Bronchial epithelial cell (primary cell): ENCODE data around the gene IL15RA. TPM values are rescaled to one million over a fixed set of nuclear protein-coding genes. Genes with fewer than 3 reads are reported as not detected.
A peak's percentile ranks its signal among the peaks of the same experiment; 100 is the strongest.

Experiments used
- DNase-seq: peaks from one replicate; pipeline ENCODE4 v3.0.0-alpha.2; 2010; ENCODE audit warnings: low read depth
- FAIRE-seq: peaks from 2 replicates; lab custom pipeline; 2011; peaks lifted over from hg19 to GRCh38; lab: Jason Lieb, UNC
- H3K27me3 ChIP-seq: 2 replicates; pipeline ENCODE4 v1.5.1; 2011; ENCODE audit warnings: low read length; ENCODE audit not compliant: control insufficient read depth, insufficient read depth
- H3K36me3 ChIP-seq: 2 replicates; pipeline ENCODE4 v1.5.1; 2011; ENCODE audit warnings: low read length; ENCODE audit not compliant: control insufficient read depth, insufficient read depth
- H3K4me3 ChIP-seq: 2 replicates; pipeline ENCODE4 v1.5.1; 2011; ENCODE audit warnings: mild to moderate bottlenecking, low read depth, low read length, control low read depth
- total RNA-seq: library from RNA; depleted of rRNA; stranded (reverse); fragments of >200 nt; gene quantifications from 2 replicates; pipeline ENCODE4 v1.2.1, GENCODE V29; 2014
- TF ChIP-seq, protein P1 (sequence below): IDR thresholded peaks from 2 replicates; pipeline ENCODE4 v1.5.1; 2011; ENCODE audit warnings: mild to moderate bottlenecking, moderate library complexity, low read length, control low read depth, inconsistent platforms; ENCODE audit not compliant: insufficient read depth, severe bottlenecking

IL15RA gene
- total RNA-seq, 1 donor from 2014 or later: 0.79 TPM

DNA sequence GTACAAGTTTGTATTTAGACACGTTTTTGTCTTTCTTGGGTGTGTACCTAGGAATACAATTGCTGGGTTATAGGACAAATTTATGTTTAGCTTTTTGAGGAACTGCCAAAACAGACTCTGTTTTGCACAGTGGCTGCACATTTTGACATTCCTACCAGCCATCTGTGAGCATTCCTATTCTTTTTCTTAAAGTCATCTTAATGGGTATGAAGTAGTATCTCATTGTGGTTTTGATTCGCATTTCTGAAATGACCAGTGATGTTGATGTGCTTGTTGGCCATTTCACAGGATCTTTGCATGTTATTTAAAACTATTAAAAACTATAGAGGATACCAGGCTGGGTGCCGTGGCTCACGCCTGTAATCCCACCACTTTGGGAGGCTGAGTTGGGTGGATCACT lies 32.6 kb upstream of the IL15RA start:
- FAIRE-seq: no peak

DNA sequence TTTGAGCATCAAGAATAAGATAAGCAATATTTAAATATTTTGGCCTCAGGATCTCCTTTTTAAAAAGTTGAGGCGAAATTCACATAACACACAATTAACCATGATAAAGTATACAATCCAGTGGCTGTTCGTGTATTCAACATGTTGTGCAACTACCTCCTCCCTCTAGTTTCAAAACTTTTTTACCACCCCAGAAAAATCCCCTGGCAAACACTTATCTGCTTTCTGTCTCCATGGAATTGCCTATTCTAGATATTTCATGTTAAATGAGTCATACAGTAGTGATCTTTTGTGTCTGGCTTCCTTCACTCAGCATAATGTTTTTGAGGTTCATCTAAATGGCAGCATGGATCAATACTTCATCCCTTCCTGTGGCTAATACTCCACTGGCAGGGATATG lies 31.8 kb upstream of the IL15RA start:
- peak; percentile 33 for DNase-seq
- no peak for FAIRE-seq
- TF ChIP-seq, protein P1, sequence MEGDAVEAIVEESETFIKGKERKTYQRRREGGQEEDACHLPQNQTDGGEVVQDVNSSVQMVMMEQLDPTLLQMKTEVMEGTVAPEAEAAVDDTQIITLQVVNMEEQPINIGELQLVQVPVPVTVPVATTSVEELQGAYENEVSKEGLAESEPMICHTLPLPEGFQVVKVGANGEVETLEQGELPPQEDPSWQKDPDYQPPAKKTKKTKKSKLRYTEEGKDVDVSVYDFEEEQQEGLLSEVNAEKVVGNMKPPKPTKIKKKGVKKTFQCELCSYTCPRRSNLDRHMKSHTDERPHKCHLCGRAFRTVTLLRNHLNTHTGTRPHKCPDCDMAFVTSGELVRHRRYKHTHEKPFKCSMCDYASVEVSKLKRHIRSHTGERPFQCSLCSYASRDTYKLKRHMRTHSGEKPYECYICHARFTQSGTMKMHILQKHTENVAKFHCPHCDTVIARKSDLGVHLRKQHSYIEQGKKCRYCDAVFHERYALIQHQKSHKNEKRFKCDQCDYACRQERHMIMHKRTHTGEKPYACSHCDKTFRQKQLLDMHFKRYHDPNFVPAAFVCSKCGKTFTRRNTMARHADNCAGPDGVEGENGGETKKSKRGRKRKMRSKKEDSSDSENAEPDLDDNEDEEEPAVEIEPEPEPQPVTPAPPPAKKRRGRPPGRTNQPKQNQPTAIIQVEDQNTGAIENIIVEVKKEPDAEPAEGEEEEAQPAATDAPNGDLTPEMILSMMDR: no peak
- Histone ChIP-seq H3K36me3 (no peaks in the 10 kb centered on the region), H3K4me3 (no peak overlapping the region), H3K27me3 (no peaks in the 10 kb centered on the region)

More for the DNA sequence above, 32.6 kb upstream of the IL15RA start:
- H3K27me3 ChIP-seq: no peaks in the 10 kb centered on the region
- no peak overlapping the region for H3K4me3 ChIP-seq
- DNase-seq: no peak
- H3K36me3 ChIP-seq: no peaks in the 10 kb centered on the region
- TF ChIP-seq, protein P1: no peak

DNA sequence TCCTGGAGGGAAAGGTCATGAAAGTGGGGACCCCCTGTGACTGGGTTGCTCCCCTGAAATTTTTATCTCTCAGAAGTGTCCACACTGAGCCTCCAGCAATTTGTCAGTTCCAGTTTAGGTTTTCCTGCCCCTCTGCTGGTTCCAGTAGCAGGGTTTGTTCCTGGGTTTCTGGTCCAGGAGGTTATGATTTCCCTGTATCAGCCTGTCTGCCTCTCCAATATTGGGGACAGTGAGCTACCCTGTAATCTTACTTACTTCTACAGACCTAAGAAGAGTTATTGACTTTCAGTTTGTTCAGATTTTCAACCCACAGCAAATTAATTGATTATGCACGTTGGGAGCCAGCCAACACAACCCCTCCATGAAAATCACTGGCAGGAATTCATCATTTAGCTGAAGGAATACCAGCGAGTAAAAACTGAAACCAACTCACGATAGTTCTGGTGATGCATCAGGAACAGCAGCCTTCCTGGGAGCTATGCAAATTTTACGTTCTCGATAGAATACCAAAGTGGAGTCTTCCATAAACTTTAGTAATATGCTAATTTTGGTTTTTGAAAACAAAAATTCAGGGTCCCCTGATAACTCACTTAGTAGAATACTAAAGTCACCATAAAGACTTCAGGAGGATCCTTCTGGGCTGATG lies 31.3 kb upstream of the IL15RA start:
- FAIRE-seq: peak; percentile 32
- Histone ChIP-seq H3K4me3 (no peak overlapping the region), H3K27me3 (no peaks in the 10 kb centered on the region), H3K36me3 (no peaks in the 10 kb centered on the region)
- DNase-seq: no peak
- TF ChIP-seq, protein P1: no peak

DNA sequence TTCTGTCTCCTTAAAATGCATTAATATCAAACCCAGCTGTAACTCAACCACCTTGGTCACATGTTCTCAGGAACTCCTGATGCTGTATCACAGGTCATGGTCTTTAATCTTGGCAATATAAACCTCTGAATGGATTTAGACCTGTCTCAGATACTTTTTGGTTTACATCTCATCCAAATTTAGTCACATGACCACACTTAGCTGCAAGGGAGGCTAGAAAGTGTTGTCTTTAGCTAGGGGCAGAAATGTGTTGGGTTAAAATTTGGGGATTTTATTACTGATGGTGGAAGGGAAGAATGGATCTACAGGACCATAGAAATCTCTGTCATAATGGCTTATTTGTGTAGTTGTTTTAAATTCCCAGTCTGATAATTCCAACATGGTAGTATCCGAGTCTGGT lies 29.6 kb upstream of the IL15RA start:
- TF ChIP-seq, protein P1: no peak
- DNase-seq: no peak
- no peaks in the 10 kb centered on the region for H3K36me3 ChIP-seq
- FAIRE-seq: no peak
- H3K27me3 ChIP-seq: no peaks in the 10 kb centered on the region
- H3K4me3 ChIP-seq: no peak overlapping the region

DNA sequence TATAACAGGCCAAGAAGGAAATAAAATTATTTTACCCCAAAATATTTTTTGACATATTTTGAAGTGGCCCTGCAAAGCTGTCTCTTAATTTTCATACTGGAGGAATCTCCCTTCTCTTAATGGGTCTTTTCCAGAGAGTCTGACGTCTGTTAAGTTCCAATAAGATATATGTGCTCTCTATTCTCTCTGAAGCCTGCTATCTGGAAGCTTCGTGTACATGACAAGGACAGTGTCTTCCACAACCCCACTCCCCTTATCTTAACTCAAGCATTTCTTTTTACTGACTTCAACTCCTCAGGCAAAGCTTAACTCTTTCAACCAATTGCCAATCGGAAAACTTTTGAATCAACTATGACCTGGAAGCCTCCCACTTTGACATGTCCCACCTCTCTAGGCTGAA lies 29.2 kb upstream of the IL15RA start:
- Histone ChIP-seq H3K4me3 (no peak overlapping the region), H3K36me3 (no peaks in the 10 kb centered on the region), H3K27me3 (no peaks in the 10 kb centered on the region)
- FAIRE-seq (no peak), DNase-seq (no peak)
- TF ChIP-seq, protein P1: no peak
